CD14-positive monocyte (primary cell): Measurements from ENCODE around the gene RNF180. TPM values are rescaled to one million over a fixed set of nuclear protein-coding genes. Genes with fewer than 3 reads are reported as not detected.

Experiments used
- DNase-seq, 3 donors: peaks; one replicate each; pipeline ENCODE4 v3.0.0-alpha.2; 2011 to 2022
- H2AFZ ChIP-seq: 2 replicates; pipeline ENCODE4 v1.6.0; 2012; ENCODE audit warnings: mild to moderate bottlenecking, low read depth, low read length, inconsistent platforms; ENCODE audit not compliant: insufficient read depth, poor library complexity, severe bottlenecking
- H3K27ac ChIP-seq, 2 donors: 1 replicate in 1 of 2; 2 replicates in 1 of 2; pipeline ENCODE4 v1.5.1; 2012 to 2013; ENCODE audit warnings: low read length in 2 of 2, control low read depth in 1 of 2, inconsistent platforms in 1 of 2, low read depth in 1 of 2, mild to moderate bottlenecking in 1 of 2
- H3K27me3 ChIP-seq, 2 donors: one replicate each; pipeline versions ENCODE4 v1.6.0 to v1.6.1; 2011 to 2013; ENCODE audit warnings: low read length in 2 of 2; ENCODE audit not compliant: control insufficient read depth in 2 of 2, insufficient read depth in 2 of 2
- H3K36me3 ChIP-seq, 2 donors: replicated peaks in 1 of 2; 1 replicate in 1 of 2; 2 replicates in 1 of 2; pipeline versions ENCODE4 v1.5.1 to v1.6.1; 2012 to 2013; ENCODE audit warnings: low read length in 2 of 2, control low read depth in 1 of 2, inconsistent platforms in 1 of 2, mild to moderate bottlenecking in 1 of 2; ENCODE audit not compliant: insufficient read depth in 2 of 2, control insufficient read depth in 1 of 2
- H3K4me1 ChIP-seq, 2 donors: 1 replicate in 1 of 2; 2 replicates in 1 of 2; pipeline versions ENCODE4 v1.5.1 to v1.6.1; 2012 to 2013; ENCODE audit warnings: low read length in 2 of 2, control low read depth in 1 of 2, inconsistent platforms in 1 of 2, mild to moderate bottlenecking in 1 of 2, moderate library complexity in 1 of 2; ENCODE audit not compliant: insufficient read depth in 2 of 2, control insufficient read depth in 1 of 2
- H3K4me2 ChIP-seq: replicated peaks from 2 replicates; pipeline ENCODE3; 2012; ENCODE audit warnings: low read length, moderate library complexity, mild to moderate bottlenecking; ENCODE audit not compliant: poor library complexity, severe bottlenecking; ENCODE audit errors: extremely low read depth
- H3K4me3 ChIP-seq, 3 experiments: fragments of 200-600 bp in 1 of 3; sonication (generic) in 1 of 3; replicated peaks in 1 of 3; 1 replicate in 2 of 3; 2 replicates in 1 of 3; pipeline ENCODE4 v1.5.1; 2011 to 2013; ENCODE audit warnings: low read length in 3 of 3, mild to moderate bottlenecking in 3 of 3, control low read depth in 2 of 3, low read depth in 2 of 3, inconsistent platforms in 1 of 3, moderate library complexity in 1 of 3
- H3K79me2 ChIP-seq: 2 replicates; pipeline ENCODE4 v1.6.0; 2012; ENCODE audit warnings: mild to moderate bottlenecking, control low read depth, inconsistent platforms, low read length, moderate library complexity; ENCODE audit not compliant: insufficient read depth
- H3K9ac ChIP-seq: 2 replicates; pipeline ENCODE4 v1.6.0; 2017; ENCODE audit warnings: low read length, mild to moderate bottlenecking; ENCODE audit not compliant: insufficient read depth, poor library complexity, severe bottlenecking
- H3K9me3 ChIP-seq, 2 donors: replicated peaks in 1 of 2; 1 replicate in 1 of 2; 2 replicates in 1 of 2; pipeline versions ENCODE4 v1.5.1 to v1.6.1; 2012 to 2013; ENCODE audit warnings: low read length in 2 of 2, control low read depth in 1 of 2; ENCODE audit not compliant: control insufficient read depth in 1 of 2, insufficient read depth in 1 of 2
- H4K20me1 ChIP-seq: 2 replicates; pipeline ENCODE4 v1.6.0; 2012; ENCODE audit warnings: mild to moderate bottlenecking, low read length, control low read depth, moderate library complexity; ENCODE audit not compliant: insufficient read depth
- H3K27ac Mint-ChIP-seq, 7 donors: one replicate each; pipeline ENCODE4 v1.8.0; 2020; ENCODE audit warnings: mild to moderate bottlenecking in 7 of 7, mixed read lengths in 7 of 7, moderate library complexity in 6 of 7, inconsistent platforms in 2 of 7
- H3K27me3 Mint-ChIP-seq, 3 donors: one replicate each; pipeline ENCODE4 v1.8.0; 2021 to 2022; ENCODE audit warnings: low read depth in 3 of 3, mild to moderate bottlenecking in 3 of 3, mixed read lengths in 3 of 3, moderate library complexity in 3 of 3, inconsistent platforms in 1 of 3
- H3K36me3 Mint-ChIP-seq, 2 donors: one replicate each; pipeline ENCODE4 v1.8.0; 2020; ENCODE audit warnings: mixed read lengths in 2 of 2, inconsistent platforms in 1 of 2, mild to moderate bottlenecking in 1 of 2
- H3K4me1 Mint-ChIP-seq: one replicate; pipeline ENCODE4 v1.8.0; 2020; ENCODE audit warnings: mild to moderate bottlenecking, mixed read lengths
- H3K4me3 Mint-ChIP-seq, 2 donors: one replicate each; pipeline ENCODE4 v1.8.0; 2020; ENCODE audit warnings: mild to moderate bottlenecking in 2 of 2, mixed read lengths in 2 of 2, moderate library complexity in 1 of 2
- H3K9me3 Mint-ChIP-seq, 7 donors: one replicate each; pipeline ENCODE4 v1.8.0; 2020 to 2022; ENCODE audit warnings: mixed read lengths in 7 of 7, mild to moderate bottlenecking in 6 of 7, moderate library complexity in 6 of 7, inconsistent platforms in 2 of 7
- CTCF ChIP-seq: fragments of 200-600 bp; IDR thresholded peaks from one replicate; pipeline ENCODE4 v1.8.0; 2022; ENCODE audit warnings: antibody characterized with exemption, mild to moderate bottlenecking
- WGBS: methylation state at CpG from one replicate; pipeline ENCODE4 v1.1.5; 2013; ENCODE audit warnings: missing lambda C conversion rate; ENCODE audit not compliant: insufficient coverage; 5-methylcytosine and 5-hydroxymethylcytosine counted together
- intact Hi-C, 2 donors: fragments of 100-400 bp; cut with micrococcal nuclease; formaldehyde crosslinking; loops; one replicate each; pipeline versions ENCODE4 v1.15.0 to v1.15.1; 2023
- polyA plus RNA-seq, 3 donors: library from polyadenylated mRNA; depleted of rRNA in 1 of 3; unstranded in 2 of 3; stranded (reverse) in 1 of 3; fragments of 300-500 nt in 2 of 3; fragments of >200 nt in 1 of 3; fragmentation: Illumina TruSeq in 2 of 3; gene quantifications; 1 replicate in 2 of 3; 2 replicates in 1 of 3; pipeline ENCODE4 v1.2.3, GENCODE V29; 2012 to 2021

The RNF180 gene
- polyA plus RNA-seq, 3 donors, result not detected

- Mint-ChIP-seq H3K27ac (no peak overlapping the region), H3K27me3 (peaks cover 0 to 1% (median 0%) of the 10 kb centered on the region in 3 donors), H3K36me3 (no peaks in the 10 kb centered on the region), H3K9me3 (peaks cover 0 to 6% (median 0%) of the 10 kb centered on the region in 7 donors), H3K4me3 (no peak overlapping the region), H3K4me1 (no peaks in the 10 kb centered on the region)
- Histone ChIP-seq H3K79me2 (no peaks in the 10 kb centered on the region), H3K27me3 (no peaks in the 10 kb centered on the region), H3K4me1 (no peaks in the 10 kb centered on the region), H3K27ac (no peak overlapping the region), H3K4me3 (no peak overlapping the region), H4K20me1 (no peaks in the 10 kb centered on the region), H3K9ac (no peak overlapping the region), H3K4me2 (no peak overlapping the region), H3K36me3 (no peaks in the 10 kb centered on the region), H3K9me3 (peaks cover 0 to 6% of the 10 kb centered on the region in 2 donors), H2AFZ (no peak overlapping the region)
- intact Hi-C loops, result no loop called here
- no peak for TF ChIP-seq CTCF
- DNase-seq, result no peak
- WGBS, result no CpG with 5 or more reads among the region's 1 CpG
These were observed 132.9 kb downstream of the RNF180 start for GRCh38 chr5:64298586-64298985.

- intact Hi-C loops, result no loop called here
These were observed 134.2 kb downstream of the RNF180 start for GRCh38 chr5:64299805-64300204.

More at GRCh38 chr5:64299805-64300204, 134.2 kb downstream of the RNF180 start:
- no peak overlapping the region for H3K27ac ChIP-seq
- H3K27ac Mint-ChIP-seq, result no peak overlapping the region
- no peak overlapping the region for H3K4me3 ChIP-seq
- H4K20me1 ChIP-seq, result no peaks in the 10 kb centered on the region
- no peak overlapping the region for H3K9ac ChIP-seq
- no peaks in the 10 kb centered on the region for H3K36me3 Mint-ChIP-seq
- H3K4me1 Mint-ChIP-seq, result no peaks in the 10 kb centered on the region
- no peak for TF ChIP-seq CTCF
- no peaks in the 10 kb centered on the region for H3K36me3 ChIP-seq
- no peaks in the 10 kb centered on the region for H3K27me3 ChIP-seq
- no CpG with 5 or more reads among the region's 2 CpGs for WGBS
- H3K4me2 ChIP-seq, result no peak overlapping the region
- H3K9me3 ChIP-seq, result peaks cover 0 to 6% of the 10 kb centered on the region in 2 donors
- H3K4me1 ChIP-seq, result no peaks in the 10 kb centered on the region
- H2AFZ ChIP-seq, result no peak overlapping the region
- H3K79me2 ChIP-seq, result no peaks in the 10 kb centered on the region
- no peak for DNase-seq
- H3K4me3 Mint-ChIP-seq, result no peak overlapping the region
- H3K27me3 Mint-ChIP-seq, result peaks cover 0 to 1% (median 0%) of the 10 kb centered on the region in 3 donors
- peaks cover 0 to 6% (median 0%) of the 10 kb centered on the region in 7 donors for H3K9me3 Mint-ChIP-seq
